ENCODE data around the gene ARHGAP12.

Gene ARHGAP12

DNA sequence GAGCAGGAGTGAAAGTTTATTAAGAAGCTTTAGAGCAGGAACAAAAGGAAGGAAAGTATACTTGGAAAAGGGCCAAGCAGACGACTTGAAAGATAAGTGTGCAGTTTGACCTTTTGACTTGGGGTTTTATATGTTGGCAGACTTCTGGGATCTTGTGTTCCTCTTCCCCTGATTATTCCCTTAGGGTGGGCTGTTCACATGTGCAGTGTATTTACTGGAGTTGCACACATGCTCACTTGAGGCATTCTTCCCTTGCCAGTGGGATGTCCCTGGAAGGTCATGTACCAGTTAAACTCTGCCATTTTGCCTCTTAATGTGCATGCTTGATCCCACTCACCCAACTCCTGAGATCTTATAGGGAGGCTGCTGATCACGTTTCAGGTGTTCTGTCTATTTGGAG lies 23.4 kb upstream of the ARHGAP12 start:
- ATAC-seq (ENCODE audit: insufficient read depth, low read depth) (no peak), DNase-seq (no peak)
- no peaks in the 10 kb centered on the region for H3K4me1 ChIP-seq (ENCODE audit: insufficient read depth, low read length)
- no peak overlapping the region for H3K9ac ChIP-seq (ENCODE audit: low read depth, low read length)
- H3K36me3 ChIP-seq (ENCODE audit: insufficient read depth, low read length) = no peaks in the 10 kb centered on the region
- H3K4me2 ChIP-seq (ENCODE audit: insufficient read depth, low read length) = no peak overlapping the region
- no peak overlapping the region for H3K4me3 ChIP-seq (ENCODE audit: low read depth in 1 of 2, low read length in 2 of 2)
- H3K27ac ChIP-seq (ENCODE audit: low read length) = no peak overlapping the region
- H4K20me1 ChIP-seq (ENCODE audit: insufficient read depth, low read length) = no peaks in the 10 kb centered on the region
- peaks cover 7% of the 10 kb centered on the region for H3K9me3 ChIP-seq (ENCODE audit: insufficient read depth, low read length, severe bottlenecking)
- H3K27me3 ChIP-seq (ENCODE audit: insufficient read depth, low read length, poor library complexity) = no peaks in the 10 kb centered on the region
- TF ChIP-seq, protein P1, sequence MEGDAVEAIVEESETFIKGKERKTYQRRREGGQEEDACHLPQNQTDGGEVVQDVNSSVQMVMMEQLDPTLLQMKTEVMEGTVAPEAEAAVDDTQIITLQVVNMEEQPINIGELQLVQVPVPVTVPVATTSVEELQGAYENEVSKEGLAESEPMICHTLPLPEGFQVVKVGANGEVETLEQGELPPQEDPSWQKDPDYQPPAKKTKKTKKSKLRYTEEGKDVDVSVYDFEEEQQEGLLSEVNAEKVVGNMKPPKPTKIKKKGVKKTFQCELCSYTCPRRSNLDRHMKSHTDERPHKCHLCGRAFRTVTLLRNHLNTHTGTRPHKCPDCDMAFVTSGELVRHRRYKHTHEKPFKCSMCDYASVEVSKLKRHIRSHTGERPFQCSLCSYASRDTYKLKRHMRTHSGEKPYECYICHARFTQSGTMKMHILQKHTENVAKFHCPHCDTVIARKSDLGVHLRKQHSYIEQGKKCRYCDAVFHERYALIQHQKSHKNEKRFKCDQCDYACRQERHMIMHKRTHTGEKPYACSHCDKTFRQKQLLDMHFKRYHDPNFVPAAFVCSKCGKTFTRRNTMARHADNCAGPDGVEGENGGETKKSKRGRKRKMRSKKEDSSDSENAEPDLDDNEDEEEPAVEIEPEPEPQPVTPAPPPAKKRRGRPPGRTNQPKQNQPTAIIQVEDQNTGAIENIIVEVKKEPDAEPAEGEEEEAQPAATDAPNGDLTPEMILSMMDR (IDR thresholded peaks at IDR 0.05; ENCODE audit: borderline replicate concordance, extremely low read depth, low read length, poor library complexity, severe bottlenecking) = no peak
- TF ChIP-seq EZH2 (IDR thresholded peaks at IDR 0.05; ENCODE audit: borderline replicate concordance, low read depth, low read length, severe bottlenecking) = no peak
- H3K79me2 ChIP-seq (ENCODE audit: insufficient read depth, low read length) = no peaks in the 10 kb centered on the region
- no peak overlapping the region for H2AFZ ChIP-seq (ENCODE audit: low read depth, low read length)

DNA sequence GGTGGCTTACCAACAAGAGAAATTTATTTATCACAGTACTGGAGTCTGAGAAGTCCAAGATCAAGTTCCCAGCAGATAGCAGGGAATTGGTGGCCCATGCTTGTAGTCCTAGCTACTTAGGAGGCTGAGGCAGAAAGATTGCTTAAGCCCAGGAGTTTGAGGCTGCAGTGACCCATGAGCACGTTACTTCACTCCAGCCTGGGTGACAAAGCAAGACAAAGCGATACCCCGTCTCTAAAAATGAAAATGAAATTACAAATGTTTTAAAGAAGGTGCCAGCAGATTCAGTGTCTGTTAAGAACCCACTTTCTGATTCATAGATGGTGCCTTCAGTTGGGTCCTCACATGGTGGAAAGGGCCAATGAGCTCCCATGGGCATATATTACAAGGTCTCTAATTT lies 20.6 kb upstream of the ARHGAP12 start:
- H3K4me2 ChIP-seq (ENCODE audit: insufficient read depth, low read length) = no peak overlapping the region
- no peaks in the 10 kb centered on the region for H3K27me3 ChIP-seq (ENCODE audit: insufficient read depth, low read length, poor library complexity)
- TF ChIP-seq EZH2 (IDR thresholded peaks at IDR 0.05; ENCODE audit: borderline replicate concordance, low read depth, low read length, severe bottlenecking) = no peak
- TF ChIP-seq, protein P1 (IDR thresholded peaks at IDR 0.05; ENCODE audit: borderline replicate concordance, extremely low read depth, low read length, poor library complexity, severe bottlenecking) = no peak
- DNase-seq (no peak), ATAC-seq (ENCODE audit: insufficient read depth, low read depth) (no peak)
- no peaks in the 10 kb centered on the region for H3K4me1 ChIP-seq (ENCODE audit: insufficient read depth, low read length)
- H3K36me3 ChIP-seq (ENCODE audit: insufficient read depth, low read length) = no peaks in the 10 kb centered on the region
- no peaks in the 10 kb centered on the region for H3K79me2 ChIP-seq (ENCODE audit: insufficient read depth, low read length)
- H2AFZ ChIP-seq (ENCODE audit: low read depth, low read length) = no peak overlapping the region
- H3K4me3 ChIP-seq (ENCODE audit: low read depth in 1 of 2, low read length in 2 of 2) = no peak overlapping the region
- H3K27ac ChIP-seq (ENCODE audit: low read length) = no peak overlapping the region
- H4K20me1 ChIP-seq (ENCODE audit: insufficient read depth, low read length) = no peaks in the 10 kb centered on the region
- no peak overlapping the region for H3K9ac ChIP-seq (ENCODE audit: low read depth, low read length)
- H3K9me3 ChIP-seq (ENCODE audit: insufficient read depth, low read length, severe bottlenecking) = peaks cover 6% of the 10 kb centered on the region

DNA sequence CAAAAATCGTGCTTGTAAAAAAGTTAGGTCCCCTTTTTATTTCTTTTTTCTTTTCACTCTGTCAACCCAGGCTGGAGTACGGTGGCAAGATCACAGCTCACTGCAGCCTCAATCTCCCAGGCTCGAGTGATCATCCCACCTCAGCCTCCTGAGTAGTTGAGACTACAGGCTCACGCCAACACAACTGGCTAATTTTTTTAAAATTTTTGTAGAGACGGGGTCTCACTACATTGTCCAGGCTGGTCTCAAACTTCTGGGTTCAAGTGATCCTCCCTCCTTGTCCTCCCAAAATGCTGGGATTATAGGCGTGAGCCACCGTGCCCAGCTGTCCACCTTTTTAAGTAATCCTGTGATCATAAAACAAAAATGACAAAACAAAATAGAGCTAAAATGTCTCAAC lies 19.4 kb upstream of the ARHGAP12 start:
- Histone ChIP-seq H2AFZ (ENCODE audit: low read depth, low read length) (no peak overlapping the region), H3K27ac (ENCODE audit: low read length) (no peak overlapping the region), H4K20me1 (ENCODE audit: insufficient read depth, low read length) (no peaks in the 10 kb centered on the region), H3K4me3 (ENCODE audit: low read depth in 1 of 2, low read length in 2 of 2) (no peak overlapping the region), H3K79me2 (ENCODE audit: insufficient read depth, low read length) (no peaks in the 10 kb centered on the region), H3K27me3 (ENCODE audit: insufficient read depth, low read length, poor library complexity) (no peaks in the 10 kb centered on the region), H3K36me3 (ENCODE audit: insufficient read depth, low read length) (no peaks in the 10 kb centered on the region), H3K4me2 (ENCODE audit: insufficient read depth, low read length) (no peak overlapping the region), H3K9me3 (ENCODE audit: insufficient read depth, low read length, severe bottlenecking) (no peaks in the 10 kb centered on the region), H3K4me1 (ENCODE audit: insufficient read depth, low read length) (no peaks in the 10 kb centered on the region), H3K9ac (ENCODE audit: low read depth, low read length) (no peak overlapping the region)
- no peak for TF ChIP-seq EZH2 (IDR thresholded peaks at IDR 0.05; ENCODE audit: borderline replicate concordance, low read depth, low read length, severe bottlenecking)
- TF ChIP-seq, protein P1 (IDR thresholded peaks at IDR 0.05; ENCODE audit: borderline replicate concordance, extremely low read depth, low read length, poor library complexity, severe bottlenecking) = no peak
- ATAC-seq (ENCODE audit: insufficient read depth, low read depth) (no peak), DNase-seq (no peak)

Data from DND-41 (cell line).